Cerebellar cortex (tissue), 1 donor: Measurements from ENCODE around the gene MEIS1.

Experiments
- DNase-seq: peaks from one replicate; pipeline ENCODE4 v3.0.0-alpha.2; 2015; ENCODE audit warnings: low spot score

Gene MEIS1

DNA sequence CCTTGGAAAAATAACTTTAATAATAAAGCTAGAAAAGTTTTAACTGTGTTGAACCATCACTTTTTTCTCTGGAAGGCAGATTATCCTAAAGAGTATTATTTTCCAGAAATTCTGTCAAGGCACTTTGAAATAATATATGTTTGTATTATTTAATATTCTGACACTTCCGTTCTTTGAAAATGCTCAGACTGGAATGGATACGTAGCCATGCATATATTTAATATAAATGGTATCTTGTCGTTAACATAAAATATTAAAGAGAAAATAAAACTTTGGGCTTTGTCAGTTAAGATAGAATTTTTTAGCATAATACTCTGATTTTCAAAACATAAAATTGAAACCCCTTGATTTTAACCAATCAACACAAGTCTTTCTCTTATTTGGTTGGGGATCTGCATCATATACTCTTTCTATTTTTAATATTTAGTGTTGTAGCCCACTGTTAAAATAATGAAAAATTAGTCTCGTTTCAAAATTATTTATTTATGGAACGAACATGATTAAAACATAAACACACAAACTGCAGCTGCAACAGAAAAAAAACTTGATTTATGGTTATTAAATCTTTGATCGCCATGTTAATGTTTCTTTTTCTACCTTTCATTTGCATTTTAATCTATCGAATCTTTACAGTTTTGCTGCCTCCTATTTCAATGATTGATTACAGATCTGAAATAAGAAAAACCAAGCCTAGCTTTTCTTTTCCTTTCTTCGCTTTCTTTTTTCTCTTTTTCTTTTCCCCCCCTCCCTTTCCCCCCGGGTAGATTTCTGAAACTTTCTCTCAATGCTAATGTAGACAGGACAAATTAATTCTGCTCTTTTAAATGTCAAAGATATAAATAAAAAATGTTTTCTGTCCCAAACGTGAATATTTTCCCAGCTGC lies 145.5 kb downstream of the MEIS1 start:
- no peak for DNase-seq

DNA sequence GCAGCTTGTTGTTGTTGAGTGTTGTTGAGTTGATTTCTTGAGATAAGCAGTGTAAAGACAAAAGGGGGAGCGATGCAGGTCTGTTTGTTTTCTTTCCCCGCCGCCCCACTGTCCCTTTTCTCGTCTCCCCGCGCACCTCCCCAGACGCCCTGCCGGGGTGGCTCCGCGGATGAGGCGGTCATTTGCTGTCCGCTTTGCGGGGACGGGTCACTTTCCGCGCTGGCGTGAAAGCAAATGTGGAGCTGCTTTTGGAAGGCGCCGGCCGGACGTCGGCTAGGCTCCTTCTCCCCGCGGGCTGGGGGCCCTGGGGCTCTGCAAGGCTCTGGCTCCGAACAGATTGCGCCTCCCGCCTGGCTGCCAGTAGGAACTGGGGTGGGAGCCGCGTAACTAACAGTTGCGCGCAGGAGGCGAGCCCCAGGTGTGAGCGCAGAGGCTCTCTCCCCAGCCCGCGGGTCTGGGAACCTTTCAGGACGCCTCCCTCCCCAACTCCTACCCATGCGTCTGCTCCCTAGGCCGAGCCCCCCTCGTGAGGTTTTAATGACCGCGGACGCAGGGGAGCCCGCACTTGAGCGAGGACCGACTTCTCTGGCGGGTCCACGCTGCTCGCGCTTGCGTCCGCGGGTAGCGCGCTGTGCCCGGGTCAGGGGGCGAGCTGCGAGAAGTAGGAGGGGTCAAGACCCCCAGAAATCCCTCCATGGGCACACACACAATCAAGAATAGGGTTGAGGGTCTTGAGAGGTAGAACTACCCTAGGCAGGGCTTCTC lies 146.6 kb downstream of the MEIS1 start:
- DNase-seq, result peak; percentile 64

DNA sequence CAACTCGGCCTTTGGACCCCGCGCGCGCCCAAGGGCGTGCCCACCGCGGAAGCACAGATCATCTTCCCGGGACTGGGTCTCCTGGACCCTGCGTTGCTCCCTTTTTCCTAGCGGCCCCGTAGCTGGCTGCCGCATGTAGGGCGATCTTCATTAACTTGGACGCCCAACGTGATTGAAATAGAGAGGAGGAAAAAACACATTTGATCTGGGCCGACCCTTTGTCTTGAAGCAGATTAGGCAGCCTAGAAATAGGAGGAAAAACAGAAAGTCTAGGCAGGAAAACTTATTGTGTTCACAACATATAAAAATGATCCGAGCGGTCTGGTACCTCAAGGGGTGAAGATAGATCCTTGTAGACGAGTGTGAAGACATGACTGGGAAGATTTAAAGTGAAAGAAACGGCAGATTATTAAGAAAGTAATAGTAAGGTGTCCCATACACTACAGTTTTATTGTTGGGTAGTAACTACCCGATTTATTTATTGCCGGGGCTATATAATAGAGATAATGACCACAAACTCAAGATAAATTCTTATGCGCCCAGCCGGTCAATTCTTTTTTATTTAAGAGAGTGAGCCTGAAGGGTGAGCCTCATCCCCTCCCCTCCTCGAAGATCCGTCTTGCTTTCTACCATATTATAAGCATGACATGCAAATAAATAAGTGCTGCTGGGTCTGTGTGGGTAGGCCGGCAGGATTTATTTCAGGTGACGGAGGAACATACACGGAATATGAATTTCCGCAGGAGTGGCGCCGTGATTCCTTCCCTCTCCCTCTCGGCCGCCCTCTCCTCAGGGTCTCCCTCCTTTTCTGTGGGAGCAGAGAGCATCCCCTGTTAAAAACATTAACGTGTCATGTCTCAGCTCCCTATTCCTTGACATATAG lies 147.4 kb downstream of the MEIS1 start:
- peak; percentile 59 for DNase-seq

DNA sequence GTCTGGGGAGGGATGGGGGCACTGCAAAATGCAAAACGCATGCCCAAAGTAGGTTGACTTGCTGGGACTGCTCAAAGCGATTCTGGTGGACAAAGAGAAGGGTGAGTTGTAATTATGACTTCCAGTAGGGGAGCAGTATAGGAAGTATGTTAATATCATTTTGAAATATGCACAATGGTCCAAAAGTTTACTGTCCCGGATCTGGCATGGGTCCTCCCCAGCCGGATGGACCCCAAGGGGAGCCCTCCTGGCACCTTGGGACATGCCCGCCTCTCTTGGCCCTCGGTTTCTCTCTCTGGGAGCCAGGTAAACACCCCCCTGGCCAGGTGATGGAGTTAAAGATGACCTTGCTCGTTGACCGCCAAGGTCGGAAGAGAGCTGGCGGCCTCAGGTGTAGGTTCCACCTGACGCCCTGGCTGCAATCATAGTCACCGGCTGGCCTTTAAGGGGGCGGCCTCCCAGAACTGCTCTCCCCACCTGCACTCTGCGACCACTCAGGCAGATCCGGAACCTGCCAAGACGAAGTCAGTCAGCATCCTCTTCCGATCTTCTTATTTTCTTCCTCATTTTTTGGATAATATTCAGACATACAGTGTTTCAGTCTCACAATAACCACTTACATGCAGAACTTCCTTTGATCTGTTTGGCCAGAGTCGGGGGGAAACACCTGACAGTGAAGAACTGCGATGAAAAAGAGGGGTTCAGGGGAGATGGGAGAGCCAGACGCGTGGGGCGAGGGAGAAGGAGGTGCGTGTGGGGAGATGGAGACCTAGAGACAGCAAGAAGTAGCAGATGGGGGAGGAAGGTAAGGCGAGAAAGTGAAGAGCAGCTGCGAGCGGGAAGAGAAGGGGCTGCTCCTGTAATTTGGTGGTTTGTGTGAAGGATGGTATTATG lies 148.3 kb downstream of the MEIS1 start:
- DNase-seq, result peak; percentile 66

DNA sequence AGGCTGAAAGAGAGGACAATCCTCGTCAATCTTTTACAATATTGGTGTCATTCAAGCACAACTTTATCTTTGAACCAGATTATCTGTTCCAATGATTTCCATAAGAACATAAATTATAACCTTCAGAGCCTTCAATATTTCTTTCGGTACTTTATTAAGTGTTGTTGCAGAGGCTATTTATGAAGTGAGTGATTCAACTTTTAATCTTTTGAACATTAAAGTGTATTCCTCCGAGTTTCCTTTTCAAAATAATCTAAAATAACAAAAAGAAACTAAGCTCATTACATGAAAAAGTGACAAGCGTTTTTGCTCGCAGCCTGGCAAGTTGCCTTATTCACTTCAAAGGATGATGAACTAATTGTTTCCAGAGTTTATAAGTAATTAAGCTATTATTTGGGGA lies 149.0 kb downstream of the MEIS1 start:
- DNase-seq, result no peak

DNA sequence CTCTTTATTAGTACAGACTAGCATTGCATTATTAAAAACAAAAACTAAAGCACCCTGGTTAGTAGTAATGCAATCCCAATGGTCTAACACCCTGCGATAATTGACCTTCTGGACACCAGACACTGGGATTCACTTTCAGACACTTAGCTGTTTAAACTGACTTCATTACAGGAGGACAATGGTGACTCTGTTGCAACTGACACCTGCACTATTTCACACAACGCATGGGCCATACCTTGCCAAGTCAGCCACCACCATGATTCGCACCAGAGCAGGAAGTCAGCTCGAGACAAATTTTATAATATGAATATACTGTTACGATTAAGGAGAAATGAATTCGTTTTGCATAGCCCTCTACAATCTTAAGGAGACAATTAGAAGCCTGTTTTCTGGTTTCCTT lies 150.7 kb downstream of the MEIS1 start:
- DNase-seq, result no peak

DNA sequence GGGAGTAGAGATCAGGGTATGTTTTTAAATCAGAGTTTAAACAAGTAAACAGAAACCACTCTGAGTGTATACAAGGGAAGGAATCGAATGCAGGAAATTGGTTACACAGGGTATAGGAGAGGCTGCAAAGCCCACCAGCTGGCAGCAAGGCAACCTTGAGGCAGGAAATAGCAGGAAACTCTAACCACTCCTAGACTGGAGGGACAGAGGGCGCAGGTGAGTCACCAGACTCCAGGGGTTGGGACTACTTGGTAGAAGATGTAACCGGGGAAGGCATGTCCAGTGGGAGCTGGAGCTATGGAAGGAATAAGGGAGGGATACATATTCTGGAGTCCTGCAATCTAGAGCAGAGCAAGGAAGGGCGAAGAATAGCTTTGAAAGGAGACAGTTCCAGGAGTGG lies 152.3 kb downstream of the MEIS1 start:
- DNase-seq, result no peak

DNA sequence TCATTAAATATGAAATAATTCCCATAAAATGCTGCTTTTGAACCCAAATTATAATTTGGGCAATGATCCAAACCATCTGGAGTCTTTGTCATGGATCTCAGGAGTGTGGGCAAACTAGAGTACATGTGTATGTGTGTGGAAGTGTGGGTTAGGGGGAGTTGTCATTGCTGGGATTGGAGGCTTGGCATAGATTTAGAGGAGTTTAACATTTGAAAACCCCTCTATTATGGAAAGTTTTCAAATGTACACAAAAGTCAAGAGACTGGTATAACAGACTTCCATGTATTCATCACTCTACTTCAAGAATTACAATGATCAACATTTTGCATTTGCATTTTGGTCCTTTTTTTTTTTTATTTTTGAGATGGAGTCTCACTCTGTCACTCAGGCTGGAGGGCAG lies 159.1 kb downstream of the MEIS1 start:
- no peak for DNase-seq

DNA sequence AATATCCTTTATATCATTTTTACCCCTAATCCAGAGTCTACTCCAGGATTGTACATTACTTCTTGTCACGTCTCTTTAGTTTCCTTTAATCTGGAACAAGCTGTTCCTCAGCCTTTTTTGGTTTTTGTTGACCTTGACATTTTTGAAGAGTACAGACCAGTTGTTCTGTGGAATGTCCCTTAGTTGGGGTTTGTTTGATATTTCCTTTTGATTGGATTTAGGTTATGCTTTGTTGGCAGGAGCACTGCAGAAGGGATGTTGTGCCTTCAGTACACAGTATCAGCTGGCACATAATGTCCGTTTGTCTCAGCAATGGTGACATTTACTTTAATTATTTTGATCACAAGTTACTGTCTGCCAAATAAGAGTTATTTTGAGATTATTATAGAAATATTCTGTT lies 160.6 kb downstream of the MEIS1 start:
- no peak for DNase-seq

DNA sequence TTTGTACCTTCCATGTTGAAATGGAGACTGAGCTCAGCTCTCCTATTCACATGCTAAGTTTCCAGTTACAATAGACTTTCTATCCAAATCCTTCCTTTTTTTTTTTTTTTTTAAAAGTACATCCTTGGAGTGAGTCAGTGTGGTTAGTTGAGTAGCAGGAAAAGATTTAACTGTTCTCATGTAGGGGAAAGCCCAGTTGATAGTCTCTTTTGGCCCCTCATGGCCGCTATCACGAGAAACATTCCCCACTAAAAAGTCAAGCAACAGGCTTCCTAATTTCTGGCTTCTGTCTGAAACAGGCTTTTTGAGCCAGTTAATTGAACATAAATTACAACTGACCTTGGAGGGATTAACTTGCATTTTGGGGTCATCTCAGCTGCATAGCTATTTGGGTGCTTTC lies 161.3 kb downstream of the MEIS1 start:
- no peak for DNase-seq

DNA sequence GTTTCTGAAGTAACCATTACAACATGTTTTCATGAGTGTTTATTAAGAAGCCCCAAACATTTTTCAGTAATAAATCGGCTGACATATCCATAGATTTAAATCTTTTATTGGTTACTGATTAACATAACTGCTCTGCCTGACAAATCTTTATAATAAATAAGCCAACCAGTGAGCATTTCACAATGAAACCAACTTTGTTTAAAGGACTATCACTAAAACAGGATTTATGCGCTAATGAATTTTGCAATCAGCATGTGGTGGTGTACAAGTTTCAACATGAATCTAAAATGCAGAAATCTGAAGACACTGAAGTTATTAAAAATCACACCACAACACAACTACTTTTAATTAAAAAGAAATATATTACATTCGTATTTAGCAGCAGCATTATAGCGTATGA lies 166.7 kb downstream of the MEIS1 start:
- no peak for DNase-seq

DNA sequence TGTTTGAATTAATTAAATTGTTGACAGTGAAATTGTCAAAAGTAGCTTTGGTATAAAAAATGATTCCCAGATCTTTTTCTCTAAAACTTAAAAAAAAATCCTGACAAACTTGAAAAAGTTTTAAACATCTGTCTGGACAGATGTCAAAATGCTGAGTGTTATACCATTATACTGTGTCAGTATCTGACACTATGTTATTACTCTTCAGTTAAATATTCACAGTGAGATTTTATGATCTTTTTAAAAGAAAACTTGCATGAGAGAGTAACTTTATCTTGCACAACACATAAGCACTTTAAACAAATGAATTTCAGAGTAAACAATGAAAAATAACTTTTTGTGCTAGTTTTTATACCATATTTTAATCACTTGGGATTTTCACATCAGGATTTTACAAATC lies 167.4 kb downstream of the MEIS1 start:
- DNase-seq, result no peak

DNA sequence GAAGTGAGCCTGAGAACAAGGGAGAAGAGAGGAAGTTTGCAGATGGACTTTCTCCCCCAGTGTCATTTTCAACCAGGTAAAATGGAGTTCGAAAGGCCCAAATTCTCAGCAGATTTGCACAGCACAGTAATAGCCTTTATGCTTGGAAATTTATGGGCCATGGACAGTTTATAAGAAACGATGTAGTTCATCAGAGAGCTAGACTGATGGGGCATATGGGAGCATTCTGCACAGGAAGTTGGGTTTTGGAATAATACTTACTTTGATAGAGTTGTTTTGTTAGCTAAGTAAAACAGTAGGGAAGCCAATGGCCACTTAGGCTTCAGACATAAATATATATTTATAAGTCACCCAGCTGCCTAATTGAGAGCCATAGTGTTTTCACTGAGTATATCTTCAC lies 169.4 kb downstream of the MEIS1 start:
- no peak for DNase-seq

DNA sequence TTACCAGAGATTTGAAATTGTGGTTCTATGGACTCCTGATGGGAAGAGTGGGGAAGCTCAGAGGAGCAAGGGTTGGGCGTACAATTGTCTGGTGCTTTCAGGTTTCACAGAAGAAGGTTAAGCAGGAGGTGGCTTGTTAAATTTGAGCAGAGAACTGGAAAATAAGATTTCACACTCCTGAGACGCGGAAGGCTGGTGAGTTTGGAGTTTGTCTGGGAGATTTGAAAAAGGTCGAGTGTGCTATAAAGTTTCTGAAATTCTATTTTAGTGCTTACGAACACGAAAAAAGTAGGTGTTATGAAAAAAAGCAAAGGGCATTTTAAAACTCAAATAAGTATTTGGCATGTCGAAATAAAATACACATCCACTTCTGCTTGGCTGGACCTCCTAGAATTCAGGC lies 170.1 kb downstream of the MEIS1 start:
- no peak for DNase-seq

DNA sequence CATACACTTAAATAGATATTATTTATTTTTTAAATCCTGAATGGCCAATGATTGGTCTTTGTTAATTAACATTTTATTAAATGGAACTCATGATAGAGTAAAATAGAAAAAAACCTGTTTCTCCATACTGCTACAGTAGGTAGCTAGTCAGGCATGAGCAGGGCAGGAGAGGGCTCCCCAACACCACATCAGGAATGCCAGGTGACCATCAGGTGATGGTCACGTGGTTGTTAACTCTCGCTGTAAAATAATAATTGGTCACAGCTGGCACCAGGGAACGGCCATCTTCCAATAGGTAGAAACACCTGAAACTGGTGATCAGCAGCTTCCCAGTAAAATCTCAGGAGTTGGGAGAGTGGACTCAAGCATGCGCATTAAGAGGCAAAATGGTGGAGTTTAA lies 172.2 kb downstream of the MEIS1 start:
- no peak for DNase-seq
